ENCODE measurements around the gene CST4.

CST4 gene

GRCh38 chr20:23658989-23659609, 29.7 kb downstream of the CST4 start:
- H3K9ac ChIP-seq, result no peak overlapping the region
- H3K4me3 ChIP-seq, result no peak overlapping the region
- no peak overlapping the region for H3K27ac ChIP-seq
- no peaks in the 10 kb centered on the region for H3K9me3 ChIP-seq (replicated peaks in 1 of 11)
- TF ChIP-seq Cebpa-rat (IDR thresholded peaks at IDR 0.05), result no peak
- H4K20me1 ChIP-seq, result no peaks in the 10 kb centered on the region
- no peaks in the 10 kb centered on the region for H3K27me3 ChIP-seq
- H3K36me3 ChIP-seq, result no peaks in the 10 kb centered on the region
- peaks cover 31 to 45% (median 38%) of the 10 kb centered on the region in 10 experiments for H3K4me1 ChIP-seq
- no peak overlapping the region for H3K4me2 ChIP-seq

- peaks cover 38 to 48% (median 43%) of the 10 kb centered on the region in 10 experiments for H3K4me1 ChIP-seq
- H3K9me3 ChIP-seq (replicated peaks in 1 of 11), result no peaks in the 10 kb centered on the region
- H3K4me2 ChIP-seq, result no peak overlapping the region
- H3K4me3 ChIP-seq, result no peak overlapping the region
- no peaks in the 10 kb centered on the region for H3K36me3 ChIP-seq
- TF ChIP-seq Cebpa-rat (IDR thresholded peaks at IDR 0.05), result no peak
- no peak overlapping the region for H3K27ac ChIP-seq
- H3K9ac ChIP-seq, result no peak overlapping the region
- no peaks in the 10 kb centered on the region for H4K20me1 ChIP-seq
- H3K27me3 ChIP-seq, result no peaks in the 10 kb centered on the region
These were observed 30.5 kb downstream of the CST4 start for GRCh38 chr20:23658336-23658735.

- Histone ChIP-seq H3K36me3 (no peaks in the 10 kb centered on the region), H3K27me3 (no peaks in the 10 kb centered on the region), H3K9ac (no peak overlapping the region), H3K4me2 (peak overlapping the region in 8 of 11 experiments; percentile 83 to 97 (median 93); a peak in 14 of 22 replicates), H3K27ac (no peak overlapping the region), H3K4me1 (peaks cover 41 to 55% (median 47%) of the 10 kb centered on the region in 10 experiments), H3K4me3 (no peak overlapping the region), H3K9me3 (replicated peaks in 1 of 11) (no peaks in the 10 kb centered on the region), H4K20me1 (no peaks in the 10 kb centered on the region)
- TF ChIP-seq Cebpa-rat (IDR thresholded peaks at IDR 0.05), result no peak
These were observed 31.6 kb downstream of the CST4 start for GRCh38 chr20:23657202-23657601.

GRCh38 chr20:23656372-23656771, 32.5 kb downstream of the CST4 start:
- Histone ChIP-seq H3K36me3 (no peaks in the 10 kb centered on the region), H3K4me1 (peaks cover 41 to 56% (median 47%) of the 10 kb centered on the region in 10 experiments), H3K4me2 (peak overlapping the region; percentile 83 to 97 (median 91)), H3K27ac (peak overlapping the region; percentile 40 to 83 (median 71); a peak in 19 of 22 replicates), H3K9ac (peak overlapping the region; percentile 33 to 73 (median 62); a peak in 17 of 22 replicates), H4K20me1 (no peaks in the 10 kb centered on the region), H3K4me3 (peak overlapping the region in 7 of 10 experiments; percentile 16 to 57 (median 42); a peak in 11 of 20 replicates), H3K9me3 (replicated peaks in 1 of 11) (no peaks in the 10 kb centered on the region), H3K27me3 (no peaks in the 10 kb centered on the region)
- no peak for TF ChIP-seq Cebpa-rat (IDR thresholded peaks at IDR 0.05)

GRCh38 chr20:23655491-23656211, 33.2 kb downstream of the CST4 start:
- Histone ChIP-seq H3K9me3 (replicated peaks in 1 of 11) (no peaks in the 10 kb centered on the region), H3K4me1 (peaks cover 40 to 56% (median 43%) of the 10 kb centered on the region in 10 experiments), H3K27ac (peak overlapping the region; percentile 40 to 83 (median 71); a peak in 20 of 22 replicates), H3K4me3 (peak overlapping the region; percentile 16 to 57 (median 40); a peak in 17 of 20 replicates), H3K36me3 (no peaks in the 10 kb centered on the region), H4K20me1 (no peaks in the 10 kb centered on the region), H3K27me3 (no peaks in the 10 kb centered on the region), H3K4me2 (peak overlapping the region; percentile 83 to 97 (median 91)), H3K9ac (peak overlapping the region; percentile 33 to 73 (median 62); a peak in 21 of 22 replicates)
- no peak for TF ChIP-seq Cebpa-rat (IDR thresholded peaks at IDR 0.05)

- H3K9me3 ChIP-seq (replicated peaks in 1 of 11), result no peaks in the 10 kb centered on the region
- H4K20me1 ChIP-seq, result no peaks in the 10 kb centered on the region
- TF ChIP-seq Cebpa-rat (IDR thresholded peaks at IDR 0.05), result no peak
- peak overlapping the region in 4 of 11 experiments; percentile 4 to 65 (median 40); a peak in 3 of 22 replicates for H3K9ac ChIP-seq
- H3K4me3 ChIP-seq, result peak overlapping the region in 1 of 10 experiments; percentile 6; a peak in 1 of 20 replicates
- H3K36me3 ChIP-seq, result no peaks in the 10 kb centered on the region
- peak overlapping the region; percentile 83 to 97 (median 91) for H3K4me2 ChIP-seq
- H3K4me1 ChIP-seq, result peaks cover 37 to 56% (median 46%) of the 10 kb centered on the region in 10 experiments
- H3K27ac ChIP-seq, result peak overlapping the region in 6 of 11 experiments; percentile 67 to 83 (median 80); a peak in 8 of 22 replicates
- H3K27me3 ChIP-seq, result no peaks in the 10 kb centered on the region
These were observed 34.1 kb downstream of the CST4 start for GRCh38 chr20:23654717-23655116.

- Histone ChIP-seq H3K36me3 (no peaks in the 10 kb centered on the region), H3K27me3 (no peaks in the 10 kb centered on the region), H3K9me3 (replicated peaks in 1 of 11) (no peaks in the 10 kb centered on the region), H3K4me1 (peaks cover 37 to 56% (median 48%) of the 10 kb centered on the region in 10 experiments), H4K20me1 (no peaks in the 10 kb centered on the region), H3K27ac (no peak overlapping the region; a peak in 1 of 22 replicates), H3K4me3 (no peak overlapping the region), H3K9ac (peak overlapping the region in 1 of 11 experiments; percentile 17; a peak in 1 of 22 replicates), H3K4me2 (peak overlapping the region; percentile 83 to 97 (median 91))
- TF ChIP-seq Cebpa-rat (IDR thresholded peaks at IDR 0.05), result no peak
These were observed 34.8 kb downstream of the CST4 start for GRCh38 chr20:23654000-23654399.

- Histone ChIP-seq H4K20me1 (no peaks in the 10 kb centered on the region), H3K36me3 (no peaks in the 10 kb centered on the region), H3K9ac (no peak overlapping the region), H3K4me1 (peaks cover 37 to 56% (median 48%) of the 10 kb centered on the region in 10 experiments), H3K27ac (peak overlapping the region in 2 of 11 experiments; percentile 25 to 27; a peak in 3 of 22 replicates), H3K27me3 (no peaks in the 10 kb centered on the region), H3K9me3 (replicated peaks in 1 of 11) (no peaks in the 10 kb centered on the region), H3K4me2 (peak overlapping the region; percentile 83 to 97 (median 91); a peak in 21 of 22 replicates), H3K4me3 (no peak overlapping the region)
- no peak for TF ChIP-seq Cebpa-rat (IDR thresholded peaks at IDR 0.05)
These were observed 35.4 kb downstream of the CST4 start for GRCh38 chr20:23653400-23653938.

GRCh38 chr20:23652926-23653325, 35.9 kb downstream of the CST4 start:
- no peak for TF ChIP-seq Cebpa-rat (IDR thresholded peaks at IDR 0.05)
- Histone ChIP-seq H3K27me3 (no peaks in the 10 kb centered on the region), H3K9ac (no peak overlapping the region), H3K27ac (peak overlapping the region in 1 of 11 experiments; percentile 27; a peak in 2 of 22 replicates), H3K36me3 (no peaks in the 10 kb centered on the region), H3K9me3 (replicated peaks in 1 of 11) (no peaks in the 10 kb centered on the region), H4K20me1 (no peaks in the 10 kb centered on the region), H3K4me1 (peaks cover 37 to 56% (median 48%) of the 10 kb centered on the region in 10 experiments), H3K4me3 (no peak overlapping the region), H3K4me2 (peak overlapping the region in 7 of 11 experiments; percentile 83 to 97 (median 91); a peak in 9 of 22 replicates)
